Stimulated activated CD8-positive, alpha-beta memory T cell treated with anti-CD3 and anti-CD28 coated beads, Interleukin-4, amount 100 ng/mL, for 4 hours (primary cell): ENCODE data around the gene BMERB1.
"Not testable (repeated sequence)": the region's sequence is repeated elsewhere in the genome, so short reads cannot be mapped to it uniquely, and the experiment has no call there.

ENCODE experiments used
- DNase-seq, 2 donors: peaks; one replicate each; pipeline ENCODE4 v3.0.0-alpha.2; 2020; ENCODE audit warnings: low read depth in 2 of 2, low spot score in 1 of 2

BMERB1 gene

GRCh38 chr16:15460601-15461000, 26.2 kb downstream of the BMERB1 start:
- DNase-seq: no peak

GRCh38 chr16:15461376-15461775, 27.0 kb downstream of the BMERB1 start:
- no peak for DNase-seq

GRCh38 chr16:15464401-15465186, 30.2 kb downstream of the BMERB1 start:
- DNase-seq: no peak

GRCh38 chr16:15466131-15466530, 31.7 kb downstream of the BMERB1 start:
- DNase-seq: no peak

- no peak for DNase-seq
Measured at GRCh38 chr16:15466886-15467781, 32.7 kb downstream of the BMERB1 start.

- DNase-seq: not testable (repeated sequence)
Measured at GRCh38 chr16:15476971-15477370, 42.6 kb downstream of the BMERB1 start.

GRCh38 chr16:15477802-15478201, 43.4 kb downstream of the BMERB1 start:
- no peak for DNase-seq

- DNase-seq: no peak
Measured at GRCh38 chr16:15482068-15482747, 47.8 kb downstream of the BMERB1 start.

- no peak for DNase-seq
Measured at GRCh38 chr16:15482748-15483298, 48.4 kb downstream of the BMERB1 start.

GRCh38 chr16:15483857-15484256, 49.5 kb downstream of the BMERB1 start:
- no peak for DNase-seq

- DNase-seq: no peak
Measured at GRCh38 chr16:15484662-15485061, 50.3 kb downstream of the BMERB1 start.

- DNase-seq: no peak
Measured at GRCh38 chr16:15485175-15485574, 50.8 kb downstream of the BMERB1 start.

- no peak for DNase-seq
Measured at GRCh38 chr16:15486661-15487060, 52.3 kb downstream of the BMERB1 start.

GRCh38 chr16:15487336-15488284, 53.2 kb downstream of the BMERB1 start:
- DNase-seq: no peak

GRCh38 chr16:15489016-15489415, 54.6 kb downstream of the BMERB1 start:
- DNase-seq: no peak

- DNase-seq: no peak
Measured at GRCh38 chr16:15490123-15490711, 55.8 kb downstream of the BMERB1 start.

- no peak for DNase-seq
Measured at GRCh38 chr16:15491411-15491810, 57.0 kb downstream of the BMERB1 start.

- DNase-seq: no peak
Measured at GRCh38 chr16:15492091-15492740, 57.8 kb downstream of the BMERB1 start.

- no peak for DNase-seq
Measured at GRCh38 chr16:15493466-15494180, 59.2 kb downstream of the BMERB1 start.
